Epithelial cell of esophagus (primary cell): ENCODE measurements around the gene CNTNAP2.

Experiments
- DNase-seq: peaks from one replicate; pipeline ENCODE4 v3.0.0; 2010; ENCODE audit warnings: low read depth
- H3K4me3 ChIP-seq: 2 replicates; pipeline ENCODE4 v1.5.1; 2011; ENCODE audit warnings: mild to moderate bottlenecking, low read length, control low read depth
- CTCF ChIP-seq: IDR thresholded peaks from 2 replicates; pipeline ENCODE4 v1.5.1; 2011; ENCODE audit warnings: low read depth, mild to moderate bottlenecking, low read length, control low read depth, inconsistent platforms; ENCODE audit not compliant: insufficient read depth; ENCODE audit errors: missing control alignments

The CNTNAP2 gene

GRCh38 chr7:146772601-146773000 lies 656.0 kb downstream of the CNTNAP2 start:
- no peak for TF ChIP-seq CTCF
- no peak overlapping the region for H3K4me3 ChIP-seq
- no peak for DNase-seq

- DNase-seq = no peak
- no peak overlapping the region for H3K4me3 ChIP-seq
- TF ChIP-seq CTCF = no peak
Measured at GRCh38 chr7:146773506-146773905, 656.9 kb downstream of the CNTNAP2 start.

DNA sequence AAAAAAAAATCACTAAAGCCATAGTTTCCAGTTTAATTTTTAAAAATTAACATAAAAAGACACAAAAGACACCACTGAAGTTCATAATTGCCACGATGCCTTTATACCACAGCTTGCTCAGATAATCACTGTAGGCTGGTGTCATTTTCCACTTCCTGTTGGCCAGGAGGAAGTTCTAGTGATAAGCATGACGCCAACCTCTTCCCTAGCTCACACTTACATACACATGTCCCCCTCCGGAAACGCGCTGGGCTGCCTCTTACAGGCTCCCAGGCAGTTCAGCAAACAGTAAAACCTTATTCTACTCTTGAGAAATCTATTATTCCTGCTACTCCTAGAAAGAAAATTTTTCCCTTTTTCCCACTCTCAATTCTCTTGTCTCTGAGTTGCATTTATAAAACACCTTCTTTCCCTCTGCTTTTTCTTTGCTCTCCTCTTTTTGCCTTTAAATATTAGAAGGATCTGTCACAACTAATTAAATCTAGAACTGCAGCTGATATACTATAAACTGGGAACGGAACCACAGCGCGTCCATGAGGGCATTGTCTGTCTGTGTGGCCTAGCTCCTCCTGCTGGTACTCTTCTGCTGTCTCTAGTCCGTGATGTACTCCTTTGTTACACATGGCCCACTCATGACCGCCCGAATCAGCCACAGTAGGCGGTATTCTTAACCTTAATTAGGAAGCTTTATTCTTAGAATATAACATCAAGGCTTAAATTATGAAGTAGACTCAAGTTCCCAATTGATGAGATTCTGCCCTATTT lies 664.9 kb downstream of the CNTNAP2 start:
- H3K4me3 ChIP-seq = no peak overlapping the region
- no peak for TF ChIP-seq CTCF
- no peak for DNase-seq

- no peak overlapping the region for H3K4me3 ChIP-seq
- DNase-seq = no peak
- no peak for TF ChIP-seq CTCF
Measured at GRCh38 chr7:146787266-146787665, 670.7 kb downstream of the CNTNAP2 start.

DNA sequence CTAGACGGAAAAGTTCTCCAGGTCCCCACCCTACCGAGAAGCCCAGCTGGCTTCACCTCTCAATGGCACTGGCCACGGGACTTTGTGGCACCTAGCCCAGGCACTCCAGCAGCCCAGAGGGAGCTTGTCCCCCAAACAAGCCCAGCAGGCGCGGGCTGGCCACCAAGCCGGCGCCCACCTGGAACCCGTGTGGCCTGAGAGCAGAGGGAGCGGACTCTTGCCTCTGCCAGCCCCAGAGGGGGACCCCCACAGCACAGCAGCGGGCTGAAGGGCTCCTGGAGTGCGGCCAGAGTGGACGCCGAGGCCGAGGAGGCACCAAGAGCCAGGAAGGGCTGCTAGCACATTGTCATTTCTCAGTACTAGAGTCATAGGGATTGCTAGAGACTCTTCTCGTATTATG lies 671.4 kb downstream of the CNTNAP2 start:
- no peak overlapping the region for H3K4me3 ChIP-seq
- no peak for TF ChIP-seq CTCF
- no peak for DNase-seq

DNA sequence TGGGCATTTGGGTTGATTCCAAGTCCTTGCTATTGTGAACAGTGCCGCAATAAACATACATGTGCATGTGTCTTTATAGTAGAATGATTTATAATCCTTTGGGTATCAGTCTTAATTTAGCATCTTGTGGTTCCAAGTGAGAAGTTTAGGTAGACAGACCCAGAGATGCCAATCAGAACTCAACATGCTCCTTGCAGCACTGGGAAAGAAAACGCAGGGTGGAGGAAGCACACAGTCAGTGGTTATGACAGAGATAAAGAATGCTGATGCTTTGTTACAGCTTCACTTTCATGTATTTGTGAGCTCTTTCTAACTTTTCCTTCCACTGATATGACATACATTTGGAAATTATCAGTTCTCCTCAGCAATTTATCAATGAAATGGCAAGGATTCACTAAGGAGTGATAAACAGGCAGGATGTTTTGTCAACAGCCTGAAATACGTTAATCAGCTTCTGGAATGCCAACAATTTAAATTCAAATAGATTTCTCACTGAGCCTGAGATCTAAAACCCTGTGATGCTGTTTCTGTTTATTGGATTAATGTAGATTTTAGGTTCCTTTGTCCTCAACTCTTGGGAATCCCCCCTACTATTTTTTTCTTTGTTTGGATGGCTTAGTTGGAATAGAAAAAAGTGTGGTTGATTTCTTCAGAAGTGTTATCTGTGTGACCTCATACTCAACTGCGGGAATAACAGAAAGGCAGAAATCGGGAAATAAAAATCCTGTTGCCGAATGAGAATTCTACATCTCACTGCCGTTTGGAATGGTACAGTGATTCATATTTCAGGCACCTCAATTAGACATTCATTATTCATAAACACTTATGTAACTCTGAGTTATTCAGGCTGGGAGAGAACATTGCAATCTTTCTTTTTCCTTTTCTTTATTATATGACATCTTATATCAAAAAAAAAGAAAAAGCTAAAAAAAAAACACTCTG lies 675.0 kb downstream of the CNTNAP2 start:
- no peak overlapping the region for H3K4me3 ChIP-seq
- TF ChIP-seq CTCF = no peak
- no peak for DNase-seq
